NAMALWA (cell line): ENCODE data around the gene NKX2-4.
"Not testable (repeated sequence)": the region's sequence is repeated elsewhere in the genome, so short reads cannot be mapped to it uniquely, and the experiment has no call there.

ENCODE experiments used
- DNase-seq: peaks from one replicate; pipeline ENCODE4 v3.0.0-alpha.2; 2015; ENCODE audit warnings: low spot score

Gene NKX2-4

GRCh38 chr20:21393816-21394519 is 3.4 kb downstream of the NKX2-4 start:
- no peak for DNase-seq

- no peak for DNase-seq
Measured at GRCh38 chr20:21393166-21393565, 4.2 kb downstream of the NKX2-4 start.

DNA sequence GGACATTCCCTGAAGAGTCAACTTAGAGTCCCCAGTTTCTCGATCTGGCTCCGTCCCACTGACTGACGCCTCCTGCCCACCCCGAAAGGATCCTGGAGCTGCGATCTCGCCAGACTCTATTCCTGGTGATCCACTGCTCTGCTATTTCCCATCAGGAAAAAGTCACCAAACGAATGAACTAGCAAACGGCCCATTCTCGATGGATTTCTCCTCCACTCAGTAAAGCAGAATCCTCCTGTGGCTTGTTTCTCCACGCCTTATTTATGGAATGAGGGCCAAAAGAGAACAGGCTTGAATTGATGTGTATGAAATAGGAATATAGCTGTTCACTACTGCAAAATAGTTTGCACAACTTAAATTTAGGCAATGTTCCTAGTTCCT is 5.4 kb downstream of the NKX2-4 start:
- no peak for DNase-seq

- DNase-seq, result no peak
Measured at GRCh38 chr20:21391185-21391971, 5.9 kb downstream of the NKX2-4 start.

DNA sequence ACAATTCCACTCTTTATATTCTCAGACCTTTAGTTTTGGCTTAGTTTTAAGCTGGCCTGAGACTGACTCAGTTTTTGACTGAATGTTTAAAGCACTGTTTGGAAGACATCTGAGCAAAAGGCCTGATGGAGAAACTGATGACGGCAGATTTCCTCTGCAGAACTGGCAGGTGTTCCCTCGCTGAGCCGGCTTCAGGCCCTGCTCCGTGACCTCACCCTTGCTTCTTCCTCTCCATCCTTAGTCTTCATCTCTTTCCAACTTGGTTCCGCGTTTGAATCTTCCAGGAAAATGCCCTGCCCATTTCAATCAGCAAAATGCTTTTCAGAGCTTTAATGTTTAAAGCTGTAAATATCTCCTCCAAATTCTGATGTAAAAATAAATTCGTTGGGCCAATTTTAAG is 6.6 kb downstream of the NKX2-4 start:
- no peak for DNase-seq

DNA sequence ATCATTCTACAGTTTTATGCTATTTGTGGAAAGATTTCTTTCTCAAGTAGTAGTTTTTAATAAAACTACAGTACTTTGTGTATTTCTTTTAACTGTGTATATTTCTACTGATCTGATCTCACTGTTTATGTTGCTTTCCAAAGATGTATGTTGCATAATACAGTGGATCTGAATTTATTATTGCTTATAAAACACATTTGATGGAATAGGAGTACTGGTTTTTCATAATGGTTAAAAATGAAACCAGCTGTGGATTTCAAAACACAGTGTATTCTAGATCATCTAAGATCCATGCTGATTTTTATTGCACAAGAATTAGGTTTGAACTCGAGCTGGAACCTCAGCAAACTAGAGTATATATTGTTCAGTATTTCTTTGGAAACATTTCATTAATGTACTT is 8.0 kb downstream of the NKX2-4 start:
- no peak for DNase-seq

GRCh38 chr20:21388566-21388965 is 8.8 kb downstream of the NKX2-4 start:
- DNase-seq, result no peak

GRCh38 chr20:21387528-21387927 is 9.8 kb downstream of the NKX2-4 start:
- DNase-seq, result no peak

- DNase-seq, result no peak
Measured at GRCh38 chr20:21386111-21386510, 11.2 kb downstream of the NKX2-4 start.

- DNase-seq, result no peak
Measured at GRCh38 chr20:21384308-21384892, 12.9 kb downstream of the NKX2-4 start.

- DNase-seq, result no peak
Measured at GRCh38 chr20:21381619-21382018, 15.7 kb downstream of the NKX2-4 start.

DNA sequence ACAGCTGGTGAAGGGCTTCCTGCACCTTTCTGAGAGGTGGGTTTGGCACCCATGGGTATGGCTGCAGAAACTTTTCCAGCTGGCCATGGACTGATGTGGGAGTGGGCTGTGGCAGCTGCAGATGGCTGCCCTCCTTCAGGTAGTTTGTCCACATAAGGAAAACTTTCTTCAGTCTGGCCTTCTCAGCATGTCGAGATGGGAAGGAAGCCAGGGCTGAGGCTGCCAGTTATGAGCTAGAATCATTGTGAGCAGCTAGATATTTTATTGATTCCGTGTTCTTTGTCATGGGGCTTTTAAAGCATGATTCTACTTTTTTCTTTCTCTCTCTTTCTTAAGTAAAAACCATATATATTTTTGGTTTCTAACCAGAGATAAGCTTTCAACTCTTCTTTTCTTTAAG is 16.6 kb downstream of the NKX2-4 start:
- DNase-seq, result no peak

DNA sequence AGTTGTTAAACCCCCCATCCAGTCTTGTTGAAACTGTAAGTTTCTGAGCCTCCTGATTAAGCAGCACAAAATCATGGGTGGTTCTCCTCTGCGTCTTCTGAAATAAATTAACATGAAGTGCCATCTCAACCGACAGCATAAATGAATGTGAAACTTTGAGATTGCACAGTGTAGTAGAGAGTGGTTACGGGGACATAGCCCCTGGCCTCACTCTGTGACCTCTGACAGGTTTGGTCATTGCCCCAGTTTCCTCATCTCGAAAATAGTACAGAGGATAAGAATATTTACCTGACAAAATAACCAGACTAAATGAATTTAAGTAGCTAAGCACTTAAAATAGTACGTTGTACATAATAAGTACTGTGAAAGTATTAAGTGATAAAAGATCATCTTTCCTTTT is 19.1 kb downstream of the NKX2-4 start:
- DNase-seq, result no peak

GRCh38 chr20:21377701-21378100 is 19.6 kb downstream of the NKX2-4 start:
- no peak for DNase-seq

DNA sequence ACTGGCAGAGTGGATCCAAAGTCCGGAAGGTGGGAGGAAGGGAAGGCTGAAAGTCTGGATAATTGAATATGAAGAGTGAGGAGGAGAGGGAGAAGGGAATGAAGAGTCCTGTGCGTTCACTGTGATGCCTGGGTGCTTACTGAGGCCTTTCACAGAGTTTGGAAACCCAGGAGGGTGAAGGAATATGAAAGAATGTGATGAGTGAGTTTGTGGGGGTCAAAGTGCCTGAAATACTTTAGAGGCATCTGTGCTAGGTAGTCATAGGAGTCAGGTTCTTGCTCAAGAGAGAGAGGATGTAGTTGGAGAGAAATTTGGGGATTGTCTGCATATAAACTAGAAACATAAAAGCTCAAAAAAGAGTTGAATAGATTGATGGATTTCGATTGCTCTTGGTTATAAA is 20.7 kb downstream of the NKX2-4 start:
- DNase-seq, result no peak

- DNase-seq, result no peak
Measured at GRCh38 chr20:21373436-21373835, 23.9 kb downstream of the NKX2-4 start.

DNA sequence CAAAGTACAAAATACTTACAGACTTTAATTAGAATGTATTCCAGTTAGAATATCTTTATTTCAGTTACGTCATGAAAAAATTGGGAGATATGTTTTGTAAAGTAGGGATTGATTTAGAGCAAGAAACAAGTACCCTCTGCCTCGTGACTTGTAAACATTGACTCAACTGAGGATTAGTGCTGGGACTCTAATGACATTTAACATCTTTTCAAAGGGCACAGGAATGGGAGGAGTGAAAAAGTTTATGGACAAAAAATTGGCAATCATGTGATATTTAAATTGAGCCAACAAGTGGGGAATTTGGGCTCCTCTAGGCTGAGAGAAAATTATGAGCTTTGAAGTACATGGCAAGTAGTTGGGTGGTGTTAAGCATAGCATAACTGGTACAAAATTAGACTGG is 25.3 kb downstream of the NKX2-4 start:
- no peak for DNase-seq

- DNase-seq, result no peak
Measured at GRCh38 chr20:21371193-21371592, 26.1 kb downstream of the NKX2-4 start.

DNA sequence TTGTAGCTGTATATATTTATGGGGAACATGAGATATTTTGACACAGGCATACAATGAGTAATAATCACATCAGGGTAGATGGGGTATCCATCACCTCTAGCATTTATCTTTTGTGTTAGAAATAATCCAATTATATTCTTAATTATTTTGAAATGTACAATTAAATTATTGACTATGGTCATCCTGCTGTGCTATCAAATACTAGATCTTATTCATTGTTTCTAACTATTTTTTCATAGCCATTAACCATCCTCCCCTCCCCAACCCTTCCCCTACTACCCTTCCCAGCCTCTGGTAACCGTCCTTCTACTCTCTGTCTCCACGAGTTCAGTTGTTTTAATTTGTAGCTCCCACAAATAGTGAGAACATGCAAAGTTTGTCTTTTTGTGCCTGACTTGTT is 28.5 kb downstream of the NKX2-4 start:
- no peak for DNase-seq

- DNase-seq, result not testable (repeated sequence)
Measured at GRCh38 chr20:21366273-21366672, 31.1 kb downstream of the NKX2-4 start.

DNA sequence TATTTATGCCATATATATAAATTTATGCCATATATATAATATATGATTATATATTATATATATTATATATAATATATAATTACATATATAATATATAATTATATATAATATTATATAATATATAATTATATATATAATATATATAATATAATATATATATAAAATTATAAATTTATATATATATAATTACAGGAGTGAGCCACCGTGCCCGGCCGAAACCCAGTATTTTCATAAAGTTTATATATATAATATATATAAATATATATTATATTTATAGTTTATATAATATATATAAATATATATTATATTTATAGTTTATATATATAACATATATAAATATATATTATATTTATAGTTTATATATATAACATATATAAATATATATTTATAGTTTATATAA is 31.6 kb downstream of the NKX2-4 start:
- no peak for DNase-seq

GRCh38 chr20:21364413-21364812 is 32.9 kb downstream of the NKX2-4 start:
- no peak for DNase-seq

DNA sequence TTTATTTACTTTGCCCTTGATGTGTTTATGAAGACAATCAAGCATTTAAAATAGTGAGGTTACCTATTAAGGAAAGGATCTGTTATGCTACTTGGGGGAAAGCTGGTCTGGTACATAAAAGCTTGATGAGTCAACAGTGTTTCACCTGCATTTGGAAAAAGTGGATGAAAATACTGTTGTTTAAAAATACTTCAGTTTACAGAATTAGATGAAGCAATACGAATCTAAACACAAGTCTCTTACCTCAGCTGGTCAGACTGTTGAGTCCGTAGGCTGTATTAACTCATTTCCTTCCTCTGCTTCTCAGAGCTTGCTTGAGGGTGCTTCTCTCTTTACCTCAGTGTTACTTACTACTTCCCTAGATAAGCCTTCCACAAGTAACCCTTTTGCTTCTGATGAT is 36.1 kb downstream of the NKX2-4 start:
- no peak for DNase-seq
